WI38 (cell line): Measurements from ENCODE around the gene SFXN3.

Source experiments
- H3K4me3 ChIP-seq: 2 replicates; pipeline ENCODE4 v1.5.1; 2011; ENCODE audit warnings: low read depth, mild to moderate bottlenecking, control low read depth, low read length
- TF ChIP-seq, protein P1 (sequence below): IDR thresholded peaks from 2 replicates; pipeline ENCODE4 v1.5.1; 2012; ENCODE audit warnings: low read depth, mild to moderate bottlenecking, control low read depth, low read length

Gene SFXN3

DNA sequence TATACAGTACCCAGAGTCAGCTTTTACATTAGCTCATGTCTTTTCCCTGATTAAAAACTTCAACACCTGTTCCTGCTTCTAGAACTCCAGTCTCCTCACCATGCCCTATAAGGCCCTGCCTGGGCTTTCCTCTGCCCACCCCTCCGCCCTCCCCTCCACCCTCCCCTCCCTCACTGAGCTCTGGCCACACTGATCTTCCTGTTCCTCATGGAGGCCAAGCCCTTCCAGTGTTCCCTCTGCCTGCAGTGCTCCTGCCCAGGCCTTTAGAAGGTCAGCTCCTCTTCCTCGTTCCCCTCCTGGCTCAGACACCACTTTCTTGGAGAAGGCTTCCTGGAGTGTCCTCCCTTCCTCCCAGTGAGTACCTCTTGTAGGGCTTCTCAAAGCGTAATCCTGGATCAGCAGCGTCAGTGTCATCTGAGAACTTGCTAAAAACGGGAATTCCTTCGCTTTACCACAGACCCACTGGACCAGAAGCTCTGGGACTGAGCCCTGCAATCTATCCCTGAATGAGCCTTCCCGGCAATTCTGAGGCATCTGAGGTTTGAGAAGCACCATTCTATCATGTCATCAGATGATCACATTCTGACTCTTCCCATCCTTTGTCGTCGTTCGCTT is 3.8 kb upstream of the SFXN3 start:
- no peak overlapping the region for H3K4me3 ChIP-seq
- TF ChIP-seq, protein P1, sequence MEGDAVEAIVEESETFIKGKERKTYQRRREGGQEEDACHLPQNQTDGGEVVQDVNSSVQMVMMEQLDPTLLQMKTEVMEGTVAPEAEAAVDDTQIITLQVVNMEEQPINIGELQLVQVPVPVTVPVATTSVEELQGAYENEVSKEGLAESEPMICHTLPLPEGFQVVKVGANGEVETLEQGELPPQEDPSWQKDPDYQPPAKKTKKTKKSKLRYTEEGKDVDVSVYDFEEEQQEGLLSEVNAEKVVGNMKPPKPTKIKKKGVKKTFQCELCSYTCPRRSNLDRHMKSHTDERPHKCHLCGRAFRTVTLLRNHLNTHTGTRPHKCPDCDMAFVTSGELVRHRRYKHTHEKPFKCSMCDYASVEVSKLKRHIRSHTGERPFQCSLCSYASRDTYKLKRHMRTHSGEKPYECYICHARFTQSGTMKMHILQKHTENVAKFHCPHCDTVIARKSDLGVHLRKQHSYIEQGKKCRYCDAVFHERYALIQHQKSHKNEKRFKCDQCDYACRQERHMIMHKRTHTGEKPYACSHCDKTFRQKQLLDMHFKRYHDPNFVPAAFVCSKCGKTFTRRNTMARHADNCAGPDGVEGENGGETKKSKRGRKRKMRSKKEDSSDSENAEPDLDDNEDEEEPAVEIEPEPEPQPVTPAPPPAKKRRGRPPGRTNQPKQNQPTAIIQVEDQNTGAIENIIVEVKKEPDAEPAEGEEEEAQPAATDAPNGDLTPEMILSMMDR: no peak

DNA sequence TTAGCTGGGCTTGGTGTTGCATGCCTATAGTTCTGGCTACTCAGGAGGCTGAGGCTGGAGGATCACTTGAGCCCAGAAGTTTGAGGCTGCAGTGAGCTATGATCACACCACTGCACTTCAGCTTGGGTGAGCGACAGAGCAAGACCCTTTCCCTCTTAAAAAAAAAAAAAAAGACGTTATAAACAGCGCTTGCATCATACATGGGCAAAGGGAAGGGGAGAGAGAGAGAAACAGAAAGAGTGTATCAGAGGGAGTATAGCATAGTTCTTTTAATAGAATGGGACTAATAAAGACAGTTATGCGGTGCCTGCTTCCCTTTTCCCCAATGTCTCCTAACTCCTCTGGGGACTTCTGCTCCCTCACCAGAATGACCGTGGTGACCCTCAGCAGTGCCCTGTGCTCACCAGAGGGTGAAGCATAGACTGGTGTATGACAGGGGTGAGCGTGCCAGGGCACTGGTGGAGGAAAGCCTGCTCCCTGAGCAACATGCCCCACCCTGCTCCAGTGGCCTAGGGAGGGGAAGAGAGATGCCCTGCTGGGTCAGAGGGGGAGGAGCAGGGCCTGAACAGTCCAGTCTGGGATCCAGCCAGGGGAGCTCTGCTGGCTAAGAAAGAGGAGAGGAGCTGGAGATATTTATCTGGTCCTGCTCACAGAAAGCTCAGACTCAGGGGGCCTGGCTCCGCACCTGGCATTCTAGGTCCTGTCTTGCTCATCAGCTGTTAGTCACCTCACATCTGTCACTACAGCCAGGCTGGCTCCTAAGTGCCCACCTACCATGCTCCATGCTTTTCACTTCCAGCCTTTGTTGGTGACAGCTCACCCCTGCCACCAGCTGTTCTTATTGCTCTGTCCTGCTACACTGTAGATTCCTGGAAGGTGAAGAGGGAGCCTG is 2.3 kb upstream of the SFXN3 start:
- no peak overlapping the region for H3K4me3 ChIP-seq
- TF ChIP-seq, protein P1: no peak

DNA sequence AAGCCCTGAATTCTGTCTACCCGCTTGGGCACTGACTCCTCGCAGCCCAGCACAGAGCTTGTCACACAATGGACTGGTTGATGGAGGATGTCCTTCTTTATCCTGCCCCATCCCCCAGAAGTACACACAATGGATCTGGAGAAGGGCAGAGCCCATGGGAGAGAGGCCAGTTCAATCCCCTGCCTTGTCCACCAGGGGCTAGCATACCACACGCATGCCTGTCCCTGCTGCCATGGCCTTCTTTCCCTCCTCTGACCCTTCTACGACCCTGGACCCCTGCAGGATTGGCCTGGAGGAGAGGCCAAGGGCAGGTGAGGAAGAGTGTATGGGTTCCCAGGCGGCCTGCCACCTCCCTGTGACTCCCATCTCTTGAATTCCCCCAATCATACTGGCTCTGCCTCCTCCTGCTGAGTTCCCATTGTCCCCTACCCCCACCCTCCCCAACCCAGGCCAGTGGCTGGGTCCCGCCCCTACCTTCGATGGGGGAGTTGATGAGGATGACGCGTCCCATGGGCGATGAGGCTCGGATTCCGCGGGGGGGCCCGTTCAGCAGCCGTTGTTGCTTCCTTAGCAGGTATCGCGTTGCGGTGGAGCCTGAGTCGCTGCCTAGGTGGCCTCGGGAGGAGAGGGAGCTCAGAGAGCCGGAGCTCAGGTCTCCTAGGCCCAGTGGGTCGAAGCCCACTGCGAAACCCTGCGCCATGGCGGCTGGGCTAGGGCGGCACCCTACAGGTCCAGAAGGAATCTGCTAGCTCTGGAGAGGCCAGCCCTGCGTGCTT is 1.3 kb upstream of the SFXN3 start:
- H3K4me3 ChIP-seq: no peak overlapping the region
- TF ChIP-seq, protein P1: no peak

DNA sequence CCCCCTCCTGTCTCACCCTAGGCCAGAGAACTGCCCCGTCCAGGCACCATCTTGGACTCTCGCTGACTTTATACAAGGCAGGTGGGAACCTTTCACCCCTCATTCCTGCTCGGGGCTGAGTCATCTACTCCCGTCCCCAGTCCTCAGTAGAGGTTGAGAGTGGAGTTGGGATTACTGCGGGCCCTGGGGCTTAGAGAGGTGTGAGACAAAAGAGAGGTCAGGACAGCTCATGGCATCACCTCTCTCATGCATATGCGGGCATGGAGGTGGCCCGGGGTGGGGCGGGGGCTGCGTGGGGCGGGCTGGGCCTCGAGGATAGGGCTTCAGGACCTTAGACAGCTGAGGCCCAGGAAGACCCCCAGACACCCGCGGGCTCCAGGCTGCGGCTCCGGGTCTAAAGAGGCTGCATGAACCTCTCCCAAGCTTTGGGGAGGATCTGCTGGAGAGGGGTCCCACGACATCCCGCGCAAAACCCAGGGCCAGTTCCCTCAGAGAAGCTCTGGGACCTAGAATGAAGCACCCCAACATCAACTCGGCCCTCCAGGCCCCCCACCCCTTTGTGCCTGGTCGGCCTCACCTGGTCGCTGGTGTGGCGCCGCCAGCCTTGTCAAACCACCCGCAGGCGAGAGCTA is 422 bp upstream of the SFXN3 start:
- peak overlapping the region; percentile 95 for H3K4me3 ChIP-seq
- TF ChIP-seq, protein P1: no peak

DNA sequence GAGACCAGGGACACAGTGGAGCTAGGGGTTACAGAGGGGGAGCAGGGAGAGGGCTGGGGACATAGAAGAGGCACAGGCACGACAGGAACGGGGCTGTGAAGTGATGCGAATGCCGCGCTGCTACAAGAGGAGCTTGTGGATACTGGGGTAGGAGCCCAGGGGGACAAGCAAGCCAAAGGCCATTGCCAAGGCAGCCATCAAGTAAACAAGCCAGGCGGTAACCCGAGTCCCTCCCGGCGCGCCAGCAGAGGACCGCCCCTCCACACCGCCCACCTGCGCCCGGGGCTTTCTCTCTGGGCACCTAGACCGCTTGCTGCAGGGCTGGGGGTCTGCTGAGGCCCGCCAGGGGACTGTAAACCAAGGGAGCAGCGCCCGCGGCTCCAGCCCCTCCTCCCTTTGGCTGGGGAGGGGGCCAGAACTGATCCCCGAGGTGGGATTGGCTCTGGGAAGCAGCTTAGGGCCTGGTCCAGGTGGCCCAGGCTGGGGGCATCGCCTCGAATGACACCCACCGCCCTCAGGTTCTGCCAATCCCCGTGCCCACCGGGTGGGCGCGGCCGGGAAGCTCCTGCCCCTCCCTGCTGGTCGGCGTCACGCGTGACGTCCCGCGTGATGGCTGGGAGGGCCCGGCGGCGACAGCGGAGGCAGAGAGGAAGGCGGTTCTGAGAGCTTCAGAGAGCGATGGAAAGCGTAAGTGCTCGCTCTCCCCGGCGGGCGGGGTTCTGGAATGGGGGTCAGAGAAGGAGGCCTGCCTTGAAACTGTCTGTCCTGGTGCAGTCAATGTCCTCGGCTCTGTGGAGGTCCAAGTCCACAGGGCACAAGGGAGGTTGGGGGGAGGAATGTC is 982 bp downstream of the SFXN3 start:
- TF ChIP-seq, protein P1: no peak
- H3K4me3 ChIP-seq: peak overlapping the region; percentile 95

DNA sequence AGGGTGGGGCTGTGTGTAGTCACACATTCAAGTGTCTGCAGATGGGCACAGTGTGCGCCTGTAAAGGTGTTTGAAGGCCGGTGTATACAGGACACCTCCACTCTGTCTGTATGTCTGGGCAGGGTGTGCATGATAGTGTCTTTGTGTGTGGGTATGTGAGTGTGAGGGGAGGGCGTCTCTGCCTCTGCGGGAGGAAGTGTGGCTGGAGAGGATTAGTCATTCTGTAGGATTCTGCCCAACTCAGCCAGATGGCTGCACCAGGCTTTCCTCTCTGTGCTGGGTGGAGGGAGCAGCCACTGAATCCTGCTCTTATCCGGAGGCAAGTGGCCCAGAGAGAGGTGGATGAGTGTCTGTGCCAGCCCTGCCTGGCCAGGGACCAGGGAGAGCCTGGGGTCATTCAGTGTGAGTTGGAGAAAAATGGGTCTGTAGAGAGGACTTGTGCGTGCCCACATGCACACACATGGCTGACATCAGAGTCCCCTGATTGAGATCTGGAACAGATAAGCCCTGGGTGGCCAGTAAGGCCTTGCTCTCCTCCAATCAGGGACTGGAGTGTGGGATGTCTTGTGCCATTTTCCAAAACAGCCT is 1.7 kb downstream of the SFXN3 start:
- TF ChIP-seq, protein P1: no peak
- H3K4me3 ChIP-seq: peak overlapping the region; percentile 95
